Measurements from ENCODE around the gene LDLRAD4.
A peak's percentile ranks its signal among the peaks of the same experiment; 100 is the strongest.

LDLRAD4 gene

DNA sequence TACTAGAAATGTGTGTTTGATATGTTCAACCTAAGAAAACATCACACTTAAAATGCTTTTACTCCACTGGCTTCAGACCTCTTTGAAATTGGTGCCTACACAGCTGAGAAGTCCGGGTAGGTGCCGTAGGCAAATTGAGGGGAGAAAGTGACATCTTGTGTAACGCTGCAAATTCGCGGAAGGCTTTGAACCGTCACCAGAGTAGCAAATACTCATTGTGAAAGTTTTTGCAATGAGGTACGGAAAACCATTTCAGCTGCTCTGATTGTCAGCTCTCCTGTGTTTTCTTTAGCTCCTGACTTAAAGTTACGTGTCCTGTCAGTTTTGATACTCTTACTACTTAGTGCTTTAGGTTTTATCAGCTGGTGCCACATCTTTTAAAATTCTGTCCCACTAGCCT lies 283.3 kb downstream of the LDLRAD4 start:
- peak; percentile 55 for DNase-seq

GRCh38 chr18:13502585-13502984 lies 284.0 kb downstream of the LDLRAD4 start:
- DNase-seq: no peak

DNA sequence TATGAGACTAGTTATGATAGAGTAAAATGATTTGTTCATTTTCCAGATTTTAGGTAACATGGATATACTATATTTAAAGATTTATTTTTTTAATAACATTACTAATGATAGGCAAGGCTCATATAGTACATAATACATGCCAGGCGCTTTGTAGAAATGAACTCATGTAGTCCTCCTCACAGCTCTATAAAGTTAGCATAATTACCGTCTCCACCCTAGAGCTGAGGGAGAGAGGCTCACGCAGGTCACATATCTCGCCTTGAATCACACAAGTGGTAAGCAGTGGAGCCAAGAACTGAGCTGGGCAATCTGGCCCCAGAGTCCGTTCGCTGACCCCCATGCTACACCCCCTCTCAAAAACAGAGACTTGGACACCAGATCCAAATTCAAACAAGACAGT lies 285.3 kb downstream of the LDLRAD4 start:
- no peak for DNase-seq

- no peak for DNase-seq
Observed at GRCh38 chr18:13505780-13506345, 287.3 kb downstream of the LDLRAD4 start.

- DNase-seq: no peak
Observed at GRCh38 chr18:13510594-13510993, 292.0 kb downstream of the LDLRAD4 start.

DNA sequence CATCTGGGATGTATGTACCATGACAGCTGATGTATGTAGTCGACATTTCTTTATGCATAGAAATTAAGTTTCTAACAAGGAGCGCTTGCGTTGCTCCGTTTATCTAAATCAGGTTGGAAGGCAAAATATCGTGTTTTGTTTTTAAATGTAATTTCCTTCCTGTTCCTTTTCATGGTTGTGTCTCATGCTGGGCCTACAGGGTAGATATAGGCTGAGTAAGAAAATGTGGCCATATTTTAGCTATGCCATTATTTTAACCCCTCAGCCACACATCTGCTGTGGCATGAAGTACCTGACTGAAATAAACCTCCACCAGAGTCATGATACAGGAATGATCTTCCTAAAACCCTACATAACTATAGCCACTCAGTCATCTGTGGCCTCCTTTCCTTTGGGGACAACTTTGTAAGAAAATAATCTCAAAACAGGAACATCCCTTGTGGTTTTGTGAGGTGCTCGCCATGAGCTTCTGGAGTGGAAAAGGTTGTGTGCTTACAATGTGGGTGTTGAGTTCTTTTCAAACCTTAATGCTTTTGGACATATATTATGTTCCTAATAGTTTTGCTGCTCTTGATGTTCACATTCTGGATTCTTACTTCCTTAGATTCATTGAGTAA lies 293.5 kb downstream of the LDLRAD4 start:
- DNase-seq: no peak

DNA sequence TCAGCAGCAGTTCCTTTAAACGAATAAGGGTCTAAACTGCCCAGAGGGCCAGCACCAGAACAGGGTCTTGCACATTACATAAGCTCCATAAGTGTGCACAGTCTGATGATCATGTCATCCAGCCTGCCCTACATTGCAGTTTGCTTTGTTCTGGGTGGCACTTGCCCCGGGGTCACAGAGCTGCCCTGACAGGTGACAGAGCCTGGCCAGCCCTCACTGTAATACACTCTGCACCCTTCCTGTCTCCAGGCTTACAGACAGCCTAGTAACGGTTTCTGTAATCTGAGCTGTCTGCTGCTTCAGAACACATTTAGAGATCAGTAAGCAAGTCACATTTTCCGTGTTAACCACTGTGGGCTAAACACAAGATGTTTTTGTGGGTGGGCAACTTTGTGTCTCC lies 294.5 kb downstream of the LDLRAD4 start:
- DNase-seq: no peak

DNA sequence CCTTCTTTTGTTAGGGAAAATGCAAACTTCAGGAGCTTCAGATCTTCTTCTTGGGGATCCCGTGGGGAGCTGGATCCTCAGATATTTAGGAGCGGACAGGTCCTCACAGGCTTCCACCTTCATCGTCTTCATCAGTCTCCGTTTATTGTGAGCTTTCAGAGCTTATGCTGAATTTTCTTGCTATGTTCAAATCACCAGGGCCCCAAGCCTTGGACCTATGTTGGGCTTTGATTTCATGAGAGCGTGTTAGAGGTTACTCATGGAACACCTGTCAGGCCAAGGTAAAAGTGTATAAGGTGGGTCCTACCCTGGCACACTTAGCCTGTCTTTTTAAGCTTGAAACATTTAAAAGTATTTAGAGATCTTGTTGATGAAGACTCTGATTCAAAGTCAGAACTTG lies 294.9 kb downstream of the LDLRAD4 start:
- no peak for DNase-seq

- DNase-seq: no peak
Observed at GRCh38 chr18:13514558-13514957, 296.0 kb downstream of the LDLRAD4 start.

GRCh38 chr18:13516855-13517254 lies 298.3 kb downstream of the LDLRAD4 start:
- no peak for DNase-seq

- DNase-seq: no peak
Observed at GRCh38 chr18:13517369-13517768, 298.8 kb downstream of the LDLRAD4 start.

GRCh38 chr18:13518382-13518781 lies 299.8 kb downstream of the LDLRAD4 start:
- no peak for DNase-seq

DNA sequence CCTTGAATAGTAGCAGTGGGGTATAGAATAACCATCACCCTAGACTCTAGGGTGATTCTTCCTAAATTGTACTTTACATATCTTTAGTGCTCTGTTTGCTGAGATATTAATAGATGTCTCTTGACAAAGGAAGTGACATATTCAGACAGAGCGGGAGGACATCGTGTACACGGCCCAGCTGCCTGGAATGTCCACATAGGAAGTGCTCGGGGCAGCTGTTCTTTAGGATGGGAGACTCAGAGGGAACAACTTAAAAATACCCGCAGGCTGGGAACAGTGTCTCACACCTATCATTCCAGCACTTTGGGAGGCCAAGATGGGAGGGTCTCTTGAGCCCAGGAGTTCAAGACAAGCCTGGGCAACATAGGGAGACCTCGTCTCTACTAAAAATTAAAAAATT lies 301.7 kb downstream of the LDLRAD4 start:
- no peak for DNase-seq

- DNase-seq: no peak
Observed at GRCh38 chr18:13520741-13521140, 302.2 kb downstream of the LDLRAD4 start.

- DNase-seq: no peak
Observed at GRCh38 chr18:13521418-13521817, 302.9 kb downstream of the LDLRAD4 start.

GRCh38 chr18:13522256-13522655 lies 303.7 kb downstream of the LDLRAD4 start:
- no peak for DNase-seq

DNA sequence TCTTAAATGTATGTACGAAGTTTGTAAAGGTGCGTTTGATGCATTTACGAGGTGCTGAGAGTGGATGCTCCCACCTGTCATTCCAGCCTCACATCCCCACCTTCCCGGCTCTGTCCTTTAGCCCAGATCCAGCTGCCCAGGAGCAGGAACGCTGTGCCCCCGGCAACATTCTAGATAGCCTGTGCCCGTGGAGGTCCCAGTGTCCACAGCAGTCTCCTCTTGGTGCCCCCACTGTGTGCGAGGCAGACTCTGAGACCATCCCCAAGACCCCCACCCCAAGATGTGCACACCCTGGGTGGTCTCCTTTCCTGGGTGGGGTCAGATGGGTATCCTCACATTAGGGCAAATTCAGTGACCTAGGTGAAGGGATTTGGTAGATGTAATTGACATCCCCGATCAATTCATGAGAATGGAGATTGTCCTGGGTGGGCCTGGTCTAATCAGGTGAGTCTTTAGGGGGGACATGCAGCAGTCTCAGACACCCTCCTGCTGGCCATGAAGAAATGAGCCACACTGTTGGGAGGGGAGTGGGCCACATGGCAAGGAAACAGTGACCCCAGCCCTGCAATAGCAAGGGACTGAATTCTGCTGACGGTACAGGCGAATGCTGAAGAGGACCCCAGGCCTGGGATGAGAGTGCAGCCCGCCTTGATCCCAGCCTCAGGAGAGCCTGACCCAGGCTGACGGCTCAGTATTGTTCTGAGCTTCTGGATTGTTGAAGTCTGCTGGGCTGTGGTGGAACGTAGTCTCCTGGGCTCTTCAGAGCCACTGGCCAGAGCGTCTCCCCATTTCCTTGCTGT lies 304.5 kb downstream of the LDLRAD4 start:
- DNase-seq: no peak

- no peak for DNase-seq
Observed at GRCh38 chr18:13524054-13524453, 305.5 kb downstream of the LDLRAD4 start.

DNA sequence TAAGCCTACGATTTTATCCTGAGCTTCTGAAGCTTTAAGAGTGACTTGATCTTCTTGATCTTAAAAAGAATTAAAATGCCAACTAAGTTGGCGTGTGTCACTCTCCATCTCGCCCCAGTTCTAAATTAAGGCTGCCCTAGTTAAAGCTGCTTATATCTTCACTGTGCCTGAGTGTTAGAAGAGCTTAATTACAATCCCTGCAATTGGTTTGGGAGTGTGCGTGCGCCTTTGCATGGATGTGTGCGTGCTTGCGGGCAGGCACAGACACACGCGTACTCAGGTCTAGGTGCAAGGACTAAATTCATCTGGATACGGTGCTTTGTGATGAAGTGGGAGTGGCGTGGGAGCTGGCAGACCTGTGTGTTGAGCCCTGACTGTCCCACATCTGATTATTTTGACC lies 306.3 kb downstream of the LDLRAD4 start:
- DNase-seq: no peak

GRCh38 chr18:13525381-13526029 lies 306.9 kb downstream of the LDLRAD4 start:
- DNase-seq: no peak

DNA sequence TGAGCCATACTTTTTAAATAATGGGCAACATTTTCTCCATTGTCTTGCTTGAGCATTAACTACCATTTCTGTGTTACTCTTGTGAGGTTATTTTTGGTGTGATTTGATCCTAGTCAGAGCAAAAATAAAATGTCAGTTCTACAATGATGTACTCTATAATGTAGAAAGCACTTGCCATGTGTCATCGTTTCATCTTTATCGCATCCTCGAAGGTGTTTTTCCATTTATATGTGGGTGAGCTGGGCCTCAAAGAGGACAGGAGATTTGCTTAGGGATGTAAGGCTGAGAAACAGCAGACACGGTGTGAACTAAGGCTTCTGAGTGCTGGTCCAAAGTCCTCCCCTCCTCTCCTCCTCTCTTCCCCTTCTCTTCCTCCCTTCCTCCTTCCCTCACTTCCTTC lies 308.0 kb downstream of the LDLRAD4 start:
- no peak for DNase-seq

- no peak for DNase-seq
Observed at GRCh38 chr18:13527256-13527655, 308.7 kb downstream of the LDLRAD4 start.

DNA sequence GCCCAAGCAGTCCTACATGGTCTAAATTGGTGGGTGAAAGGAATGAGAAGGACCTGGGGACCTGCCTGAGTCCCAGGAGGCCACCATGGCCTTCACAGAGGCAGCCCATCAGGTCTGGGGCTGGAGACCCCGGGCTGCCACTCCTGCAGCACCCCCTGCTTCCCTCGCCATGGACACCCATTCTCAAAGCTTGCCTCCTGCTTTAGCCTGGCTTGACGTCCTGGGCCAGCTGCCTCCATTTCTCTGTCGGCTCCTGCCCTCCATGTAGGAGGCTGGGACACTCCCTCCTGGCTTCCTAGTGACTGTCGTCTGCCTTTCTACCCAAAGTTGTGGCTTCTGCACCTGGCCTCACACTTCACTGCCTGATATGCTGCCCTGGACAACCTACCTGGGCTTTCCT lies 309.2 kb downstream of the LDLRAD4 start:
- DNase-seq: no peak

All from stimulated activated CD4-positive, alpha-beta T cell treated with anti-CD3 and anti-CD28 coated beads, Interleukin-1b, Interleukin-23, amount 100 ng/mL, for 48 hours (primary cell).